NCI-H446 (cell line): ENCODE data around the gene STK16.
A peak's percentile ranks its signal among the peaks of the same experiment; 100 is the strongest.

ENCODE experiments used
- DNase-seq, 2 experiments: peaks; one replicate each; lab custom pipeline; 2025; lab: John Stamatoyannopoulos, UW

Gene STK16

GRCh38 chr2:219287580-219288265 is 42.4 kb downstream of the STK16 start:
- no peak for DNase-seq

- no peak for DNase-seq
Observed at GRCh38 chr2:219289195-219289536, 43.9 kb downstream of the STK16 start.

DNA sequence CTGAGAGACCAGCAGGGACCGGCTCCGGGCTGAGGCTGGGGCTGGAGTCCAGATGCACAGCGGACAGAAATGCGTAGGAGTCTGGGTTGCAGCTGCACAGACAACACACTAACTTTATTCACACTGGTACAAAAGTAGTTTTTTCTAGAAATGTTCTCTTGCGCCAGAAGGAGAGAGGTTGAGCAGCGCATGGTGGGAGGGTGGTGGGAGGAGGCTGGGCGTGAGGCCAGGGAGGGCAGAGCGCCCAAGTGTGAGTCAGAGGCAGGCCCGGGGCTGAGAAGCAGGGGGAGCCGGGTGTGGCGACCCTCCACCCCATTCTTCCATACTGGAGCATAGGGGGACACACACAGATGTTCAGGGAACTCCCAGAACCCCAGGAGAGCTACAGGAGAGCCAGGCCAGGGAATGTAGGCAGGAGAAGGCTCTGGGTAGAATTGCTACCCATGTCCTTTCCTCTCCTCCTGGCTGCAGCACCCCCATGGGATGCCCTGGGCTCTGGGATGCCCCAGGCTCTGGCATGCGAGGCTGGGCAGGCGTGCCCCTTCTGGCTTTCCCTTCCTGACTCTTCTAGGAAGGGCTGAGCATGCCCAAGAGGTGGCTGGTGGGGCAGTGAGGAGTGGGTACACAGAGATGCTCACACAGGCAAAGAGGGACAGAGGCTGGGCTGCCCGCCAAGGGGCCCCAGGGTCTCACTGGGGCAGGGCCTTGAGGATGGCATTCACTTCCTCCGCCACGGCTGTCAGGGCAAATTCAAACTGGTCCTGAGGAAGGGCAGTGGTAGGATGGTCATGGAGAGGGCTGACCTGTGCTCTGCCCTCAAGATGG is 44.5 kb downstream of the STK16 start:
- DNase-seq = peak; percentile 37 to 80

- DNase-seq = no peak
Observed at GRCh38 chr2:219290381-219291171, 45.3 kb downstream of the STK16 start.

GRCh38 chr2:219291394-219291793 is 46.1 kb downstream of the STK16 start:
- no peak for DNase-seq

DNA sequence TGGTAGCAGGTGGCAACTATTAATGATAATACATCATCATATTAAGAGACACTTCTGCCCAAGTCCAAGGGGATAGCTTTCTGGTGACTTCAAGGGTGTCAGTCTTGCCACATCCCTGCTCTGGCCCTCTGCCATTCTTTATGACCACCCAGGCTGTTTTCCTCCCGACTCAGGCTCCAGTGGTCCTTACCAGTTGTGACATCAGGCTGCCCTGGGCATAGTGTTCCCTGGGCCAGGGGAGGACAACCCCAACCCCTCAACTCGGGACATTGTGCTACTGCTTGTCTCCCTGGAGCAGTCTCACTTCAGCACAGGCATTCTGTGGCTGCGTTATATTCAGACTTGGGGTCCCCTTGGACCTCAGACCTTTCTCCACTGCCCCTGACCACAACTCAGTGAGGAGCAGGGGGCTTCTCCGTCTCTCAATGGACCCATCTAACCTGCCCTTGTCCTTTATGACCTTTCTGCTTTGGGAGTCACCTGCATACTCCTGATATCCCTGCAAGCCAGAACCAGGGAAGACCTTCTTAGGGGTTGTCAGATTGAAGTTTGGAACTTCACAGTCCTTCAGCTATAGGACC is 46.7 kb downstream of the STK16 start:
- DNase-seq = no peak

GRCh38 chr2:219292616-219293015 is 47.3 kb downstream of the STK16 start:
- DNase-seq = no peak

- DNase-seq = no peak
Observed at GRCh38 chr2:219293736-219294231, 48.5 kb downstream of the STK16 start.

GRCh38 chr2:219294356-219295351 is 49.4 kb downstream of the STK16 start:
- peak in 1 of 2 experiments; percentile 56 for DNase-seq

DNA sequence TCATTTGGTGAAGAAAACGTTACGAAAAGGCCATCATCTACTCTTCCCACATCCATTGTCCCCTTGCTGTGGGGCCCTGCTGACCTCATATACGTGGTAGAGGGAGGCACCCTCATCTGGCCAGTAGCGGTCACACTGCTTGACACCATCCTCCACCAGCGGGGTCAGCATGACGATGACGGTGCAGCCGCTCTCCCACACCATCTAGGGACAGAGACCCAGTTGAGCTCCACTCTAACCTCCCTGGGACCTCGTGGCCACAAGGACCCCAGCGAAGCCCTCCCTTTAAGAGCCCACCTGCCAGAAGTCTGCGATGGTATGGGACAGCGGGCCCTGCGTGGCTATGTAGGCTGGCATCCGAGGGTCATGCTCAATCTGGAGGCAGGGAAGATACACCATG is 50.9 kb downstream of the STK16 start:
- no peak for DNase-seq

- DNase-seq = no peak
Observed at GRCh38 chr2:219296631-219297391, 51.5 kb downstream of the STK16 start.

- DNase-seq = no peak
Observed at GRCh38 chr2:219297766-219298456, 52.6 kb downstream of the STK16 start.

- DNase-seq = peak; percentile 35 to 71
Observed at GRCh38 chr2:219298759-219299371, 53.6 kb downstream of the STK16 start.

DNA sequence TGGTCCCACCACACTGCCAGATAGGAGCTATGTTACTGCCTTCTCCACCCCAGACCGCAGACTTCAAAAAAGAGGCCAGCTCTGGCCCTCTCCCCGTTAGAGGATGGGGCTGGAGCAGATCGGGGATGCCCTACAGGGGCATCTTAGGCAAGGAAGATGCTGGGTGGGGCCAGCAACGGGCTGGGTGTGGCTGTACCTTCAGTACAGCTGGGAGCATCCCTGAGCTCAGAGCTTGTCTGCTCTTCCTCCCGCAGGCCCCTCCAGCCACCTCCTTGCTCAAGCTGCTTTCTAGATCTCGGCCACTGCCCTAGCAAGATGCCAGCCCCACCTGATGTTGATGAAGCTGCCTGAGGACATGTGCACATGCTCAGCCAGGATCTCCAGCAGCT is 54.1 kb downstream of the STK16 start:
- DNase-seq = no peak
